Measurements from ENCODE around the gene GPR55.
"Not testable (repeated sequence)": the region's sequence is repeated elsewhere in the genome, so short reads cannot be mapped to it uniquely, and the experiment has no call there.

GPR55 gene

DNA sequence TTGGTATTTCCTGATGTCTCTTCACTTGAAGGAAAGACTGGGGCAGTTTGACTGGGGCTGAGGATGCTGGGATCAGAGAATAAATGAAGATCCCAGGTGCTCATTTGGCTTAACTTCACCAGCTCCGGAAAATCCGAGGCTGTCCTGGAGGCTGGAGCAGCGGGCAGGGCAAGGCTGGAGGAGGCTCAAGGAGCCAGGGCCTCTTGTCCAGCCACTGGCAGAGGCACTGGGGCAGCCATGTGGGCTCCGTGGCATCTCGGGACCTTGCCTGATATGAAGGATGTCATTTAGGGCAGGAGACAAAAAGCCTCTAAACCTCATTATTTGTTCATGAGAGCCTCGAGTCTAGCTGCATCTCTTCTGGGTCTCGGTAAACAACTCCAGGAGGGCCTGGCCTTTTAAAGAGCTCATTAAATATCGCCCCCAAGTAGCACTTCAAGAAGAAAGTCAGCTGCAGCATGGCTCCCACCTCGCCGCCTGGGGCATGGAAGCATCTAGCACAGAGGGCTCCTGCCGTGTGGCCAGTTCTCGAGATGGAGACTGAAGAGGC lies 13.5 kb upstream of the GPR55 start:
- H3K4me3 ChIP-seq (ENCODE audit: low read depth, low read length): no peak overlapping the region
- no peak for DNase-seq (ENCODE audit: low read depth)
- TF ChIP-seq, protein P1, sequence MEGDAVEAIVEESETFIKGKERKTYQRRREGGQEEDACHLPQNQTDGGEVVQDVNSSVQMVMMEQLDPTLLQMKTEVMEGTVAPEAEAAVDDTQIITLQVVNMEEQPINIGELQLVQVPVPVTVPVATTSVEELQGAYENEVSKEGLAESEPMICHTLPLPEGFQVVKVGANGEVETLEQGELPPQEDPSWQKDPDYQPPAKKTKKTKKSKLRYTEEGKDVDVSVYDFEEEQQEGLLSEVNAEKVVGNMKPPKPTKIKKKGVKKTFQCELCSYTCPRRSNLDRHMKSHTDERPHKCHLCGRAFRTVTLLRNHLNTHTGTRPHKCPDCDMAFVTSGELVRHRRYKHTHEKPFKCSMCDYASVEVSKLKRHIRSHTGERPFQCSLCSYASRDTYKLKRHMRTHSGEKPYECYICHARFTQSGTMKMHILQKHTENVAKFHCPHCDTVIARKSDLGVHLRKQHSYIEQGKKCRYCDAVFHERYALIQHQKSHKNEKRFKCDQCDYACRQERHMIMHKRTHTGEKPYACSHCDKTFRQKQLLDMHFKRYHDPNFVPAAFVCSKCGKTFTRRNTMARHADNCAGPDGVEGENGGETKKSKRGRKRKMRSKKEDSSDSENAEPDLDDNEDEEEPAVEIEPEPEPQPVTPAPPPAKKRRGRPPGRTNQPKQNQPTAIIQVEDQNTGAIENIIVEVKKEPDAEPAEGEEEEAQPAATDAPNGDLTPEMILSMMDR (IDR thresholded peaks at IDR 0.05; ENCODE audit: insufficient read depth, low read depth, low read length, missing control alignments): no peak

DNA sequence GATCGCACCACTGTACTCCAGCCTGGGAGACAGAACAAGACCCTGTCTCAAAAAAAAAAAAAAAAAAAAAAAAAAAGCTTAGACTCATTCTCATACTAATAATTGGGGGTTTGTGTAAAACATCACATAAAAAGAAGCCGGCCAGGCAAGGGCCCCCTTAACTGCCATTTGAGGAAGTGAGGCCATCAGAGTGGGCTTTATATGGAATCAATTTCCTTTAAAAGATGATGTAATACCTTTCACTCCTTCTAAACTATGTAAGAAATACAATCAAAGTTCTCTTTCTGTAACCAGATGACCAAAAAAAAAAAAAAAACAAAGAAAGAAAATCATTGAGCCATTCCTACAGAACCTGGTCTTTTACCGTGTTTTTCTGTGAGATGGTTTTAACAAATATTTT lies 13.1 kb upstream of the GPR55 start:
- TF ChIP-seq, protein P1 (IDR thresholded peaks at IDR 0.05; ENCODE audit: insufficient read depth, low read depth, low read length, missing control alignments): no peak

DNA sequence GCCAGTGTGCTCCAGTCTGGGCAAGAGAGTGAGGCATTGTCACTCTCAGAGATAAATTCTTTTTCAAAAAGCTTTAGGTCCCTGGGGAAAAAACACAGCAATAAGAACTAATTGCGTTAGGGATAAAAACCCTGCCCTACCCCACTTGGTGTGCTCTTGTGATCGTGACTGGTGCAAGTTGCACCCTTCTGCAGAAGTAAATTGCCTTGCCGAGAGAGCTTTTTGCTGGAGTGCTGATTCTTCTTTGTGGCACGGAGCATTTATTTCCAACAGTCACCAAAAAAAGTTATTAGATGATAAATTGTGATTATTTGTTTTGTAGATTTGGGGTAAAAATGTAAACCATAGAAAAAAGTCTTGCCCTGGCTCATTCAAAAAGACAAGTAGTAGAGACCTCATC lies 12.3 kb upstream of the GPR55 start:
- H3K4me3 ChIP-seq (ENCODE audit: low read depth, low read length): no peak overlapping the region
- TF ChIP-seq, protein P1 (IDR thresholded peaks at IDR 0.05; ENCODE audit: insufficient read depth, low read depth, low read length, missing control alignments): no peak
- no peak for DNase-seq (ENCODE audit: low read depth)

More for the DNA sequence above, 13.1 kb upstream of the GPR55 start:
- H3K4me3 ChIP-seq (ENCODE audit: low read depth, low read length): no peak overlapping the region
- no peak for DNase-seq (ENCODE audit: low read depth)

DNA sequence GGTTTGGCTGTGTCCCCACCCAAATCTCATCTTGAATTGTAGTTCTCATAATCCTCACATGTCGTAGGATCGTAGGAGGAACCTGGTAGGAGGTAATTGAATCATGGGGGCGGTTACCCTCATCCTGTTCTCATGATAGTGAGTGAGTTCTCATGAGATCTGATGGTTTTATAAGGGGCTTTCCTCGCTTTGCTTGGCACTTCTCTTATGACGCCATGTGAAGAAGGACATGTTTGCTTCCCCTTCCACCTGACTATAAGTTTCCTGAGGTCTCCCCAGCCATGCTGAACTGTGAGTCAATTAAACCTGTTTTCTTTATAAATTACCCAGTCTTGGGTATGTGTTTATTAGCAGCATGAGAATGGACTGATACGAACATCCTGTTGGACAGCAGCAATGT lies 11.2 kb upstream of the GPR55 start:
- not testable (repeated sequence) for DNase-seq (ENCODE audit: low read depth)

DNA sequence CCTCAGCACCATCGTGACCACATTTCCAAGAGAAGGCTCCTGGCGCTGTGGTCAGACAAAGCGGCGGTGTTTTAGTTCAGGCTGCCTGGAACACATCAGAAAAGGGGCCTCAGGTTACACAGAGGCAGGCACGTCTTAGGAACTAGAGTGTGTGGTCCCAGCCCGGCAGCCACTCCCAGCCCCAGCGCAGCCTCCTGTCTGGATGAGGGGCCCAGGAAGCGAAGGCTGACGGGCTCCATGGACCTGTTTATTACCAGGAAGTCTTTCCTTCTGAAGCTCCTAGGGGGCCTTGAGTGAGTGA lies 10.0 kb upstream of the GPR55 start:
- no peak for DNase-seq (ENCODE audit: low read depth)
- TF ChIP-seq, protein P1 (IDR thresholded peaks at IDR 0.05; ENCODE audit: insufficient read depth, low read depth, low read length, missing control alignments): no peak
- no peak overlapping the region for H3K4me3 ChIP-seq (ENCODE audit: low read depth, low read length)

More for the DNA sequence above, 11.2 kb upstream of the GPR55 start:
- not testable (repeated sequence) for H3K4me3 ChIP-seq (ENCODE audit: low read depth, low read length)

DNA sequence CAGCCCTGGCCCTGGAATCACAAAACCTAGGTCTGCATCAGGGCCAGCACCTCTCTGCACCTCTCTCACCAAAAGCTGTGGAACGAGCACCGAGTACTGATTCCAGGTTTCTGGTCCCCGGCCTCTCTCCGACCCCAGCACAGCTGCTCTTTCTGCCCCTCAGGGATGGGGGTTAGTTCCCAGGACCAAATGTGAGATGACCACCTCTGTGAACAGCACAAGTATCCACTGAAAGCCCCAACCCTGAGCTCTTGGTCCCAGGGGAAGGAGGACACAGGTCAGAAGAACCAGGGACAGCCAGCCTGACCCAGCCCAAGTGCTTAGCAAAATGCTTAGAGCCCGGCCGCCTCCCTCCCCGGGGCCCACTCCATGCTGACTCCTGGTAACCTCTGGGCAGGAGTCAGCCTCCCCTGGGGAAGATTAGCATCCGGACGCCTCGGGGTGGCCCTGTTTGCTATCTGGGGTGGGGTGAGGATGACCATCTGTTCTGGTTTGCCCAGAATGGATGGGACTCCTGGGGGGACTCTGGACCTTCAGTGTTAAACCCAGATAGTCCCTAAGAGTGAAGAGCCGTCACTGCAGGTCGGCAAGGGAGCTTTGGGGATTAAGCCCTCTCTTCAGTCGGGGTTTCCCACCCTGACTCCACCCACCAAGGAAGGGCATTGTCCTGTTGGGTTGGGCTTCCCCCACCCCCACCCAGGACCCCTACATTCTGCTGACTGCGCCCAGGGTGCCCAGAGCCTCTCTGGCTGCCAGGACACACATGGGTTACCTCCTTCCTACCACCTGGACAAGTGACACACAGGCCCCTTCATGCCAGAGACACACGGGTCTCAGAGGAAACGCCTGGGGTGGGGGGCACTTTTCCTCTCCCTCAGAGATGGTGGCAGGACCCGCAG lies 9.4 kb upstream of the GPR55 start:
- TF ChIP-seq, protein P1 (IDR thresholded peaks at IDR 0.05; ENCODE audit: insufficient read depth, low read depth, low read length, missing control alignments): no peak
- no peak overlapping the region for H3K4me3 ChIP-seq (ENCODE audit: low read depth, low read length)
- DNase-seq (ENCODE audit: low read depth): no peak

DNA sequence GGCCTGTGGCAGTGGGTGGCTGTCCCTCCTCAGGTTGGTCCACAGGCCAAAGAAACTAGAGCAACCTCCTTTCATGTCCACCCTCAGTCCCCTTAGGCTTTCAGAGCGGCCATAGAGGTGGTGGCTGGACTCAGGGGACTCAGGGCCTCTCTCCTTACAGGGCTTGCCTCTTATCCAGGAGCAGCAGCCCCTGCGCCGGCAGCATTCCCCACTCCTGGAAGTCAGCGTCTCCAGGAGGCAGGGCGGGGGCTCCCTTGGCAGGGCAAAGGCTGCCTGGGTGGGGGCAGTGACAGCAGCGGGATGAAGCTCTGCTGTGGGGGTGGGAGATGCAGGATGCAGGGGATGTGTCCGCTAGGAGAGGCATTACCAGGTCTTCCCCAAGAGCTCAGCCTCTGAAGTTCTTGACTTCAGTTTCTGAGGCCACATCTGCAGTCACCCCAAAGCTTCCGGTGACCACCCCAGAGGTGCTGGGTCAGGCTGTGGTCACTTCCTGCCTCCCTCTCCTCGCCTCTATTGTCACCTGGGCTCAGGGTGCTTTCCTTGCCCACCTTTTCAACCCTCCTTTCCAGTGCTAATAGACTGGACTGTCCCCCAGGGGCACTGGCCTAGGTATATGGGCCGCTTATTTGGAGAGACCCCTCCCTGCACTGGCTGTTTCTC lies 8.6 kb upstream of the GPR55 start:
- TF ChIP-seq, protein P1 (IDR thresholded peaks at IDR 0.05; ENCODE audit: insufficient read depth, low read depth, low read length, missing control alignments): no peak
- no peak for DNase-seq (ENCODE audit: low read depth)

More for the DNA sequence above, 8.6 kb upstream of the GPR55 start:
- H3K4me3 ChIP-seq (ENCODE audit: low read depth, low read length): no peak overlapping the region

Data from GM12865 (cell line).